GM21723 (cell line): ENCODE measurements around the gene PTPRO.

Experiments used
- ATAC-seq: cut with Tn5 transposase; IDR thresholded peaks from one replicate; pipeline ENCODE4 v1.9.1; 2021; ENCODE audit warnings: mild to moderate bottlenecking, moderate library complexity; ENCODE audit not compliant: unreplicated experiment

PTPRO gene

DNA sequence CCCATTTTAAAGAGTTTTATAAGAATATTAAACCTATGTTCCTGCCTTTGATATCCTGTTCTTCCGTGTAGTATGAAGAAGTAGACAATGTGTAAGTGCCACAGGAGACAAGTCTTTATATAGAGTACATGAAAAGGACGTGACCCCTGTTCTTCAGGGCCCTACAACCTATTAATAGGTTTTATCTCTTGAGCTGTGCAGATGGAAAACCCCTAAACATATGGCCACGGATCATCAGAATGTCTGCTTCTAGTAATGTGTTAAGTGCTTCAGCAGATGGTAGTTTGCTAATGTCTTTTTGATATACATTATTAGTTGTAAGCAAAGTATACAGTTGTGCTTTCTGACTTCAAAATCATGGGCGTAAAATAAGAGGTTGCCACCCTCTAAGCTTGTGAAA is 228.5 kb downstream of the PTPRO start:
- ATAC-seq: no peak

DNA sequence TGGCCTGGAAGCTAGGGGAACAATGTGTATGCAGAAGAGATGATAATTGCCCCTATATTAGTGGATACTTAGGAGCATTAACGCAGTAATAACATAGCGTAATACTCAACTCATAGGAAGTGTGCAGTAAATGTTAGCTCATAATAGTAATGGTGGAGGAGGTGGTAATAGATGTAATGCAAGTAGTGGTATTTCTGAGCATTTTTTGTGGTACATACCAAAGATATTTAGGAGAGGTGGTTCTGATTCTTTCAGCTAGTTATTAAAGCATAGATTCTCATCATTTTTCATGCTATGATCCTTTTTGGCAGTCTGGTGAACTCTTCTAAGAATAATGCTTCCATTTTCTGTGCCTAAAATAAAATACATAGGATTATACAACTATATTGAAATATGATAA is 233.1 kb downstream of the PTPRO start:
- no peak for ATAC-seq

DNA sequence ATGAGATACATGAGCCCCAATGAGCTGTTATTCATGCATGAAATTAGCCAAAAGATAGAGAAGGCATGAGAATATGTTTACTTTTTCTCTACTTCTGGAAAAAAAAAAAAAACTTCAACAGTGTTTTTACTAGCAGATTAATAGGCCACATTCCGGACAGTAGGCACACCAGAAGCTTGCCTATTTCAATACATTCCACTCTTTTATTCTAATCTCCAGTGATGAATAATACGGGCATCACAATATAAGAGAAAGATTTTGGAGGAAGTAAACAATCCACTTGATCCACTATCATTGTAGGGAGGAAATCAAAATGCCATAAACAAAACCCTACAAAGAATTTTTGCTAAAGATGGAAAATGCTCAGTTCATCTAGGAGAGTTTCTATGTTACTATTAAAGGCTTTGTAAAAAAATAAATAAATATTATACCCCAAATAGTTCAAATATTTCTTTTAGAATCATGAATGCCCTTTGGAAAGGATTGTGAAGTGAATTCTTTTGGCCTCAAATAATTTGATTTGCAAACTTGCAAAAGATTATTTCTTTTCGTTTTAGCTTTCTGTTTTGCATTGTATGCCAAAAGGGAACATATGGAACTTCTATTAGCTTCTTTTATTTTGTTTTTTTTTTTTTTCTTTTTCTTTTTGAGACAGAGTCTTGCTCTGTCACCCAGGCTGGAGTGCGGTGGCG is 234.2 kb downstream of the PTPRO start:
- no peak for ATAC-seq

DNA sequence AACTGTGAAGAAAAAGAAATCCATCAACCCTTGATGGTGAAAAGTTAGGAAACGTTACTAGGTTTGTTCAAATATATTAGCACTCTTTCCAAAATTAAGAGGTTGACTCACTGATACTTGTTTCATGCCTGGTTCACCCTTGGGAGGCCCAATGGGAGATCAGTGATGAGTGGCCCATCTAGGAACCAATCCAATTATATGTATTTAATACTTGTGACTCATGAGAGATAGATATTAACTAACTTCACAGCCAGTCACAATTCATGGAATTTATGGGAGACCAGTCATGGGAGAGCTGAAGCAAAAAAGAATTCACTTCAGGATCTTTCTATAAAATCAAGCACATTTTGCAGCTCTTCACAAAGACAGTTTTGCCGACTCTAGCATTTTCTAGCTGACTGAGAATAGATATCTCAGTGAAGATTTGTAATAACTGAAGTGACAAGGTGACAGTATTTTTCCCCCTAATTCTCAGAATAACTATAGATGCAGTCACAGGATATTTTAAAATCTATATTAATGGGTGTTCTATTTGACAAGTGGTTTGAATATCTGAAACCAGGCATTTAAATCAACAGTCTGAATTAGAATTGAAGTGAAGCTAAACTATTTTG is 236.7 kb downstream of the PTPRO start:
- no peak for ATAC-seq

DNA sequence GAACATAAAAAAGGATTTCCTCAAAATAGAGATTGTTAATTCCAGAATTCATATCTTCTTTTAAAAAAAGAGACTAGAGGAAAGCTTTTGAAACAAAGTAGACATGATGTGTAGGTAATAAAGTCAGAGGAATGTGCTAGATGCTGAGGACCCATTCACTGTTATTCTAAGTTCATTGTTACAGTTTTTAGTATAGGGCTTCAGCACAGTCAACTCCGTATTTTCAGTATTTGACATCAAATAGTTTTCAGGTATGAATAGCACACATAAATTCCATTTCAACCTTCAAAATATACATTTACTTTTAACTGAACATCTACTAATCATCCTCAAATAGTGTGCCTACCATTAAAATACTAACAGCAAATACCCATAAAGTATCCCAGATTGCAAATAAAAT is 239.1 kb downstream of the PTPRO start:
- no peak for ATAC-seq

DNA sequence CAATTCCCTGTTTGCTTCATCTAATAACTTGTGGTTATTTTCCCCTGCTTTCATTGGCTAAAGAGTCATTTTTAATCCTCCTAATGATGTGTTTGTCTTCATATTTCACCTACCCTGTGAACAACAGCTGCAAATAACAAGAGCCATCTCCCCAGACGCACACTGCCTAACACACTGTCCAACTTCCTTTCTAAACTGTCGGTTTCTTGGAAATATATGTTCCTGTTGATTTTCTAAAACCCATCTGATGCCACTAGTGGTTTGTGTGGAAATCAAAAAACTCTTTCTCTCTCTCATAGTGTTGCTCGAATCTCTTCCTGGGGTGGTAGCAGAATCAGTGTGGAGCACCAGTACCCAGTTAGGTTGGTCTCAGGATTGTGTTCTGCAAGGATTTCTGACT is 240.0 kb downstream of the PTPRO start:
- no peak for ATAC-seq

DNA sequence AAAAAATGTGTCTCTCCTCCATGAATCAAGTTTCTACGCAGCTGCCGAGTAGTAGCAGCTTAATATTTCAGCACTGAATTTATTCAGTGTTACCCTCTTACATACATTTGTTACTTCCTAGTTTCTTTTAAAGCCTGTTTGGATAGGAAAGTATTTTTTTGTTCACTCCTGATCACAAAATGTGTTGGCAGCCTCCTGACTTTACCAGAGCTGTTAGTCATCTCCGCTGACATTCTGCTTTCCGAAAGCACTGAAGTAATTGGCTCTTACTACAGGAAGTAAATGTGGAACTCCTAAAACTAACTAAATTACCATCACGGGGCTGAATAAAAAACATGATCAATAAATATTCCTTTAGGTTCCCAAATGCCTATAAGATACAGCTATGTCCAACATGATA is 241.4 kb downstream of the PTPRO start:
- ATAC-seq: peak; percentile 53

DNA sequence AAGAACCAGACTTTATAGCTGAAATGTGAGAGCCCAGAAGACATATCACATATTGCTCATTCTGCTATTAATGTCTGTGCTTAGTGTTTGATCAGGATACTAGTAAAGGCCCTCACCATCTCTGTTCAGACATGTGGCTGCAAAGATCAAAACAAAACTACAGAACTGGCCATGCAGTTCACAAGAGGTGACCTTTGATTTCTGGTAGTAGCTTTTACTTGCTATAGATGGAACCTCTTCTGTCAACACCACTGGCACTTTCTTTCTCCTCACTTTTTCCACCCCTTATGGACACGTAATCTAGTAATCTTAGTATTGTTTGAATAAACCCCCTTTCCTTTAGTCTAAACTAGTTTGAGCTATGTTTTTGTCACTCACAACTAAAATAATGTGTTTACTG is 252.0 kb downstream of the PTPRO start:
- no peak for ATAC-seq

DNA sequence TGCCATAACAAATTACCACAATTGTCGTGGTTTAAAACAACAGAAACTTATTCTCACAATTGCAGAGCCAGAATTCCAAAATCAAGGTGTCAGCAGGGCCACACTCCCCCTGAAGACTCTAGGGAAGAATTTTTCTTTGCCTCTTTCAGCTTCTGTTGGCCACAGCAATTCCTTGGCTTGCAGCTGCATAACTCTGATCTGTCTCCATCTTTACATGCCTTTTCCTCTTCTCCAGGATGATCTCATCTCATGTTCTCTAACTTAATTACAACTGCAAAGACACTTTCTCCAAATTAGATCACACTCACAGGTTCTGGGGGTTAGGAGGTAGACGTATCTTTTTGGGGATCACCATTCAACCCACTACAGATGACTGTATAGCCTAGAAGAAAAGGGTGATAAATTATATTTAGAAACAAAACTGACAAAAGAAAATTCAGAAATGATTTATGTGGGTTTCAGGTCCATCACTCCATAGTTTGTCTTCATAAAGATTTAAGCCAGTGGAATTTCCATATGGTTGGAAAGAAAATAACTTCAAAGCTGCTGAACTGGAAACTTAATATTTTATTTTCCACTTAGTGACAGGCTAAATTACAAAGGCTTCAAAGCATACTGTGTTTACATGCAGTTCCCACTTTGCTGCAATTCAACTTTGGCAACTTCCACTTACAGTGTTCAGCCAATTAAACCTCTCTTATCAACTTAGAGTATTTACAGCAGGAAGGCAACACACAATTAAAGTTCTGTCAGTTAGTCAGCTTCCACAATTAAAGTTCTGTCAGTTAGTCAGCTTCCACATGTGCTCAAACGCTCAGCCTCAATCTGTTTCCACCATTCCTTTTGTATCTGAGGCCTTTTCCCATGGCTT is 253.6 kb downstream of the PTPRO start:
- no peak for ATAC-seq

DNA sequence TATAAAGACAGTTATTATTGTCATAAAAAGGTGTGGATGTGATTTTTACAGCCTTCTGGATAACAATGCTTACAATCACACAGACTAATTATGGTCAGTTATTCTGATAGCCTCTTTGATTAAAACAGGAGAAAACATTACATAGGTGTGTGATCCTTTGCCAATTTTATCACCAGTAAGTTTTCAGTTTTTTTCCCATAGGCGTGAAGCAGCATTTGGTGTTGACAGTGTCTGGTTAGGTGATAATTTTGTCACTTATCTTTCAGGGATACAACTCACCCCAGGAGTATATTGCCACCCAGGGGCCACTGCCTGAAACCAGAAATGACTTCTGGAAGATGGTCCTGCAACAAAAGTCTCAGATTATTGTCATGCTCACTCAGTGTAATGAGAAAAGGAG is 258.1 kb downstream of the PTPRO start:
- no peak for ATAC-seq

DNA sequence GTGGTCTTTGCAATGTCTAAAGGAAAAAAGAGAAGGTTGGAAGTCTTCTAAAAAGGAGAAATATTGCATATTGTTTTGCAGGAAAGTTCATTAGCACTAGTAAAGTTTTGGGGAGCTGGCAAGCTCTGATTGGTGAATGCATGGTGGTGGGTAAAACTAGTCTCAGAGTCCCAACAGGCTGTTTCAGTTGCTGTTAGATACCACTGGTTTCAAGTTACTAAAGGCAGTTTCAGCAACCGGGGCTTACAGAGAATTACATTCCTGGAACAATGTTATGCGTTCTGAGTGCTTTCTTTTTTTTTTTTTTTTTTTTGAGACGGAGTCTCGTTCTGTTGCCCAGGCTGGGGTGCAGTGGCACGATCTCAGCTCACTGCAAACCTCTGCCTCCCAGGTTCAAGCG is 258.7 kb downstream of the PTPRO start:
- ATAC-seq: no peak

DNA sequence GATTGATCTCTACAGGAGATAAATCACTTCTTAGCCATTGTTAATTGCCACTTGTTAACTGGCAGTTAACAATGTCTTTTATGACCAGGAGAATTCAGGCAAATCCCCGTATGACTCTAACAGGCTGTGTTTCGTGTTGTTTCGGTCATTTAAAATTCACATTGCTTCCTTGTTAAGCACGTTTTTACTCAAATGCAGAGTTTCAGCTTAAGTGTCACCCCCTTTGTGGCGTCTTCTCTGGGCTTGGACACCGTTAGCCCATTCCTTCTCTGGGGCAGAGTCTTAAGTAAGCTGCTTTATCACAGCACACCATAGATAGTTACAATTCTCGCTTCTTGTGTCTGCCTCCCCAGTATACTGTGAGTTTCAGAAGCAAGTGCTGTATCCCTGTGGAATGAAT is 261.5 kb downstream of the PTPRO start:
- ATAC-seq: no peak

DNA sequence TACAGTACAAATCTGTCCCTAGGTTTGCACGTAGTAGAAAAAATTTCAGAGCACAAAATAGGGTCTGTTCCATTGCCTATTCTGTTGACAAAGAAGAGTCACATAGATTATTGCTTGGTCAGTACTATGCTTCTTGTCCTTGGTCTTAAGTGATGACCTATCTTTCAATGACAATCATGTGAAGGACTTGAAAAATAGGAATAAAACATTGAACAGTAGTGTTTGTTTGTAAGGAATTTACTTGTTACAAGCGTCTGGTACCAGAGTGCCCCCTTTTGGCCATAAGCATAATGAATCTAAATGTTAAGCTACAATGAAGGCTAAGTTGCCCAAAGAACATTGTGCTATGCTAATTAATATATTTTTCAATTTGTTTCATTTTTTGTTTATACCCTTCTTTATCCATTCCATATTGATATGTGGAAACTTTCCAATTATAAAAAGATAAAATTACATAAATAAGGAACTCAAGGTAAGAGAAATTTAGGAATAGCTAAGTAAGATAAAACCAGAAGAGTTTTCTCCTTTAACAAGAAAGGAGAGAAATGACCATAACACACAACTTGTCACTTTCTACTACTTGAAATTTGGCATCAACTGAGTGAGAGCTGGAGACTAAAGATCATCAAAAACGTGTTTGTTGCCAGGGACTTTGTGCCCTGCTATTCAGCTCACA is 262.2 kb downstream of the PTPRO start:
- ATAC-seq: peak; percentile 69

DNA sequence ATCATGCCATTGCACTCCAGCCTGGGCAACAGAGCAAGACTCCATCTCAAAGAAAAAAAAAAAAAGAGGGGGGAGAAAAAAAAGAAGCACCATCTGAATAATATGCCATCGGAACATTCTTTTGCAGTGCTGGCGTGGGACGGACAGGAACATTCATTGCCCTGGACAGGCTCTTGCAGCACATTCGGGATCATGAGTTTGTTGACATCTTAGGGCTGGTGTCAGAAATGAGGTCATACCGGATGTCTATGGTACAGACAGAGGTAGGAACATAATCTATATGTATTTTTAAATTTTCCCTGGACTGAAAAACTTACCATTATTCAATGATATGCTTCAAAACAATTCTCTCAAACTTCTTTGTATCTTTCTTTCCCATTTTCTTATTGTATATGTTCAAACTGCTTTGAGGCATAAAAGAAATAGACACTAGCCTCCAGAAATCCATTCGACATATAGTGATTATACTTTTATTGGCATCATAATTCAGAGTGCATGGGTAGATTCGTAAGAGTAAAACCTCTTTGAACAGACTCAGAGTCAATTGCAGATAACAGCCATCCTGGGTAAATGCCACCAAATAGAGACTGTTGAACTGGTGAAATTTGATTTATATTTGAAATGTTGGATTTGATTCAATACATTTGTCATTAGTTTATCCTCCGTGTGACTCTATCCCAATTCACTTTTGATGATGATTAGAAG is 267.2 kb downstream of the PTPRO start:
- ATAC-seq: no peak

DNA sequence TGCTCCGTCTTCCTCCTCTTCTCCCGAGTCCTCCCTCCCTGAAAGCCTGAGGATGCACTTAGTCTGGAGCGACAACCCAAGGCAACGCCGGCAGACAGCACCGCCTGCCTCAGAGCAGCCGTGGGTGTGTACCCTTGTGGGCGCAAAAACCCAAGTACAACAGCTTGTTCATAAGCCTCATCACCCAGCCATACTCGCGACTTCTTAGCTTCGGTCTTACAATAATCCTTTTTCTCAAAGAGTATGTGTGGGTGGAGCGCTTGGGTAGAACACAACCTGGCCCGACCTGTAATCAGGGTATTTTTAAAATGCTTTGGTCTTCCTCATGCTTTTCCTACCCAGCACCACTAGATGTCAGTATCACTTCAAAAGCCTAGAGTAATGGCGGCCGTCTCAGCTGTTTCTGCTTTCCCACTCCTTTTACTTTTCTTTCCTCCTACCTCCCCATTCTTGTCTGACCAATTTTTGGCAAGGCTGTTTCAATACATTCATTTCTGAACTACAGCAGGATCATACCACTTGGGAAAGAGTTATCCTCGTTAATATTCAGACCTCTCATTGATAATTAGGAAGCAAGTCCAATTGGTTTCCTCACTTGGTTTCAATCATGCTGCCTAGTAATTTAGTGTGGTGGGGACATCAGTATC is 268.0 kb downstream of the PTPRO start:
- peak; percentile 98 for ATAC-seq

DNA sequence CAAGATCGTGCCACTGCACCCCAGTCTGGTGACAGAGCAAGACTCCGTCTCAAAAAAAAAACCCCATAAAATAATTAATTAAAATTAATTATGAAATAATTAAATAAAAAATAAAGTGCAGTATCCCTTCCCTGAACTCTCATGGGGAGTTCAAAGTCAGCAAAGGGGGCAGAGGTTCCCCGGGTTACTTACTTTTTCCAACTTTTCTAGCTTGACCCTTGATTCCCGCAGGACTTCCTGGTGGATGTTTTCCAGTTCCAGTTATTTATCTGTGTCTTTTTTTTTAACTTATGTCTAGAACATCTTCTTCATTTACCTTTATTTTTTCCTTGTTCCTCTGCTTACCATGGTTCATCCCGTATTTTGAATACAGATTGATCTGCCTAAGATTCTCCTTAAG is 269.5 kb downstream of the PTPRO start:
- no peak for ATAC-seq

DNA sequence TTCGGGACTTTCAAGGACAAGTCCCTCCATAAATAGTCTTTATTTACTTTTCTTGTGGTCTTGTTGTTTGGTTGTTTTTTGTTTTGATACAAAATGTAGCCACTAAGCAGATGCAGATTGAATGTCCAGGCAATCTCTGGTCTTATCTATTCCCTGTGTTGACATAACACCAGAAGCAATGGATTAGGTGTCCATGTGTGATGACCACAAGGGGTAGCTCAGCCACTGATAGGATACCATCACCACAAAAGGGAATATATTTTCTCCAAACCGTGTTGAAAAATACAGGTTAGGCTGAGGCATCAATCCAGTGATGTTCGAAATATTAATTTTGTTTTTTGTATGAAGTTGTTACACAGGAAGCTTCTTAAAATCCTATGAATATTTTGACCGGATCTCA is 270.6 kb downstream of the PTPRO start:
- no peak for ATAC-seq

DNA sequence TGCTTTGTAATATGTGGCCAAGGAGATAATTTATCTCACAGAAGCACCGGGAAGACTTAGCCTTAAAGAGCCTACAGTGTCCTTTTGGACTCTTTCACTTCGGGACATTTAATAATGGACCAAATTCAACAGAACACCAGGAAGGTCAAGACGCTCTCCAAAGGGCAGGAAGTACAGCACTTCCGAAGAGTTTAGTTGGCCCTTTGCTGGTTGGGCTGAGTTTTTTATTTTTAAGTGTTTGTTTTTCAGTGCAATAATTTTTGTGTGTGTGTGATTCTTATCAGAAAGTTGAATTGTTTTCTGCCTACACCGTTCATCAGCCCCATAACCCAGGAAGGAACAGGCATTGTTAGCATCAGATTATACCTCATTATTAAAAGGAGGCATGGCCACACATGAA is 273.9 kb downstream of the PTPRO start:
- no peak for ATAC-seq

DNA sequence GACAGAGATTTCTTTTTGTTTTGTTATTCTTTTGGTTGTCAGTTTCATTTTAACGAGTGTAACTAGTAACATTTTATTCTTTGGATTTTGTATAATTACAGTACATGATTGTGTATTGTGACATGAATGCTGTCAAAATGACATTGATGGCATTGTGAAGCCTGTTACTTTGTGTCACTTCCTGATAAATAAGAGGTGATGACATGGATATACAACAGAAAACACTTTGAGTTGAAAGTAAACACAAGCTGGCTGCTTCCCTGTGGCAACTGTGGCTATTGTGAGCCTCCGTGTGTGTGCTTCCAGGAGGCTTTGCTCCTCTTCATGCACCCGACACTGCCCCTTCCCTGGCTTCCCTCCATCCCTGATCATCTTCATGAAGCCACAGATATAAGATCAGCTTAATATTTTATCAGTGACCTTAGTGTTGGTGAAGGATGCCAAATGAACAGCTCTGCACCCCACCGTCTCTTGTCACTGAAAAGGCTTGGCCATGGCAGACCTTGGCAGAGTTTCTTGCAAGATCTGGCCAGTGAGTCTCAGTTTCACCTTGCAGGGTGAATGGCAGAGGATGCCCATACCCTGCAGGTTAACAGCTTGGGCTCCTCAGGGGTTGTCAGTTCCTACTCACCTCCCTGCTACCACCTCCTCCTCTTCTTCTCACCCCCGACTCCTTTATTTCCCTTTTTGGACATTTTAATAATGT is 275.0 kb downstream of the PTPRO start:
- ATAC-seq: no peak
